HG03025 (cell line): ENCODE results near the gene SDF2L1.
"Not testable (repeated sequence)": the region's sequence is repeated elsewhere in the genome, so short reads cannot be mapped to it uniquely, and the experiment has no call there.

ENCODE experiments used
- ATAC-seq: cut with Tn5 transposase; IDR thresholded peaks from one replicate; pipeline ENCODE4 v1.9.1; 2021; ENCODE audit warnings: mild to moderate bottlenecking, moderate library complexity; ENCODE audit not compliant: unreplicated experiment, low FRiP score

SDF2L1 gene

DNA sequence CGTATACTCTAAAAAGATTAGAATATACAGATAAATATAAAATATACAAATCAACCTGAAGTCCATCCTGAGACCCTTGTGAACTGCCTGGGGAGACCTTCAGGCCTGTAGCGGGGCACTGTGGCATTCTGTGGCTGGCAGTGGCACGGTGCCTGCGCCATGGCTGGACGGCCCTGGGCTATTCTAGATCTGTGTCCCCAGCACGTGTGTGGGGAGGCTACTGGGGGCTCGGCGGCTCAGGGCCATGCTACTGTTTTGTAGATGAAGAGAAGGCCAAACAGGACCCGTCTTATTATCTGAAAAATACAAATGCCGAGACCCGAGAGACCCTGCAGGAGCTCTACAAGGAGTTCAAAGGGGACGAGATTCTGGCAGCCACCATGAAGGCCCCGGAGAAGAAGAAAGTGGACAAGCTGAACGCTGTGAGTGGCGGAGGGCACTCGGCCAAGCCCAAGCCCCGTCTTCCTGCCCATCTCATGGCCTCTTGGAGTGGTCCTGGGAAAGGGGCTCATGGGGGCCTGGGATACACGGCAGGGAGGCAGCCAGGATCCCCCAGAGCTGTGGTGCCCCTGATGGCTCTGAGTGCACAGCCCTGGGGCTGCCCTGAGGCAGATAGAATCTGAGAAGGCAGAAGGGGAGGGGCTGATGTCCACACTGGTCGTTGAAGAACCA, 42.5 kb downstream of the SDF2L1 start:
- no peak for ATAC-seq

DNA sequence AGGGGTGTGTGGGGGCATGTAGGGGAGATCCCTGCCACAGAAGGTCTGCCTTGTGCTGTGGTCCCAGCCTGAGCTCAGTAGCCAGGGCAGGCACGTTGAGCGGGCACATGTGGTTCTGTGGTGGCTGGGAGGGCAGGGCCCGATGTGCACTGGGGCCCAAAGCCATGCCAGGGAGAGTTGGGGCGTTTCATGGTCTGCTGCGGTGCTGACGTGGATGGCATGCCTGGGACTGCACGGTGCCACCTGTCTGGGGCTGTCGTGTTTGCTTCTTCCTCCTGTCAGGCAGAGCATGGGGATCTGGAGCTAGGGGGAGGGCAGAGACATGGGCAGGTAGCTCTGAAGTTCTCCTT, 43.0 kb downstream of the SDF2L1 start:
- ATAC-seq: no peak

DNA sequence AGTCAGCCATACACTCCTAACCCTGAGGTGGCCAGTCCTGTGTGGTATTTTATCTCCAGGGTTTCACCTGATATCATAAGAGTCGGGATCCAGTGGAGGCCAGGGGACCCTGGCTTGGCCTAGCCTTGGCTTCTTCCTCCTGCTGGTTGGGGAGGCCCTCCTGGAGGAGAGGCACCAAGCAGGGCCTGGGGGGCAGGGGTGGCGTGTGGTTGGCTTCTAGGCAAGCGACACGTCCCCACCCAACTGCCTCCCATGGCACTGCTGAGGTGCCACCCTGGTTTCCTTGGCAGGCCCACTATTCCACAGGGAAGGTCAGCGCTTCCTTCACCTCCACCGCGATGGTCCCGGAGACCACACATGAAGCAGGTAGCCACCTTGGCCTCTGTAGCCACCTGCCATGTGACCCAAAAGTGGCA, 44.1 kb downstream of the SDF2L1 start:
- no peak for ATAC-seq

DNA sequence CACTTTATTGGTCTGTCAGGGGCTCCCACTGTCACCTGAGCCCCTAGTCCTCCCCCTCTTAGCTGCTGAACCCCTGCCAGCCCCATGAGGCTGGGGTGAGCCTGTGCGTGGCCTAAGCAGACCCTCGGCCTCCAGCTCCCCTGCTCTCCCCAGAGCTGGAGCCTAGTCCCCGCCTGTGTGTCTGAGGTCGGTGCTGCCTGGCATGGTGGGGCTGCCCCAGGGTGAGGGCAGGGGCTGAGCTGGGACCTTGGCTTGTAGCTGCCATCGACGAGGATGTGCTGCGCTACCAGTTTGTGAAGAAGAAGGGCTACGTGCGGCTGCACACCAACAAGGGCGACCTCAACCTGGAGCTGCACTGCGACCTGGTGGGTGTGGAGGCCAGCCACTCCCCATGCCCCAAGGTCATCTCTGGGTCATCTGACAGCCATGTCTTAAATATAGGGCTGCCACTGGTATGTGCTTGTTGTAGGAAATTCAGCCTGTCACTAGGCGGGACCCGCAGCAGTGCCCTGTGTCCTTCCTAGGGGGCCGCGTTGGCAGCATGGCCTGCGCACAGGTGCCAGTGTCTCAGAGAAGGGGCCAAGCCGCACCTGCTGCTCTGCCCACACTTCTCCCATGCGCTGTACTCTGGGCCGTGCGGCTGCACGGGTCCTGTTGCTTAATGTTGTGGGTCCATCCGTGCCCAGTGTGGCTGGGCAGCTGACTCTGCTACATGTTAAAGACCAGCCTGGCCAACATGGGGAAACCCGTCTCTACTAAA, 44.7 kb downstream of the SDF2L1 start:
- ATAC-seq: no peak

DNA sequence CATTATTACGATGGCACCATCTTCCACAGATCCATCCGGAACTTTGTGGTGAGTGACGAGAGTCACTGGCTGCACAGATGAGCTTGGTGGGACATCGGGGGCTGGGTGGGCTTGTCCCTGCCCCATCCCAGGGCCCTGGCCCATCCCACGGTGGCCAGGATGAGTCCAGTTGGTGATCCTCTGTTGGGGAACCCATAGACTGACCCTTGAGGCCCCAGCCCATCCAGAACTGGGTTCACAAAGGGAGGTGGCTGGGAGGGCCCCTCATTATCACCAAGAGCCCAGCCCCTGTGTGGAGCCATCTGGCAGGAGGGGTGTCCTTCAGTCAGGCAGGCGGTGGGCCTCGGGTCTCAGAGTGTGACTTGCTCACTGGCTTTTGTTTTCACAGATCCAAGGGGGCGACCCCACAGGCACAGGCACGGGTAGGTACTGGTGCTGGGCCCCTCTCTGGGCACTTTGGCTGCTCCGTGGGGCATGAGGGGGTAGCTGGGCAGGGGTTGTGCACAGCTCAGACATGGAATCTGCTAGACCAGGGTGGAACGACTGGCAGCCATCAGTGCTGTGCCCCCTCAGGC, 45.7 kb downstream of the SDF2L1 start:
- ATAC-seq: no peak

DNA sequence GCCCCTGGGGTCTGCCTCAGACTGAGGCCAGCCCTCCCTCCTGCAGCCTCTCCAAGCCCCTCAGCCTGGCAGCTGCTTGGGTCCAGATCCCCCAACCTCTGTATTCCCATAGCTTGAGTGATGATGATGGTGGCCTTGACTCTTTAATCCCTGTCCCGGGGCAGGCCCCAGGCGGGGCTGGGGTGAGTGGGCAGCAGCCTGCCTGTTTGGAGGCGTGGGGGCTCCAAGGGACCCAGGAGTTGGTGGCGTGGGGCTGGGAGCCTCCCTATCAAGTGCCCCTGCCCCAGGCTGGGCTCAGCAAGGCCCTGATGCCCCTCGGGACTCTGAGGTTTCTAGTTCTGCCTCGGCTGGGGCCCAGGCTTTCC, 46.2 kb downstream of the SDF2L1 start:
- ATAC-seq: no peak

DNA sequence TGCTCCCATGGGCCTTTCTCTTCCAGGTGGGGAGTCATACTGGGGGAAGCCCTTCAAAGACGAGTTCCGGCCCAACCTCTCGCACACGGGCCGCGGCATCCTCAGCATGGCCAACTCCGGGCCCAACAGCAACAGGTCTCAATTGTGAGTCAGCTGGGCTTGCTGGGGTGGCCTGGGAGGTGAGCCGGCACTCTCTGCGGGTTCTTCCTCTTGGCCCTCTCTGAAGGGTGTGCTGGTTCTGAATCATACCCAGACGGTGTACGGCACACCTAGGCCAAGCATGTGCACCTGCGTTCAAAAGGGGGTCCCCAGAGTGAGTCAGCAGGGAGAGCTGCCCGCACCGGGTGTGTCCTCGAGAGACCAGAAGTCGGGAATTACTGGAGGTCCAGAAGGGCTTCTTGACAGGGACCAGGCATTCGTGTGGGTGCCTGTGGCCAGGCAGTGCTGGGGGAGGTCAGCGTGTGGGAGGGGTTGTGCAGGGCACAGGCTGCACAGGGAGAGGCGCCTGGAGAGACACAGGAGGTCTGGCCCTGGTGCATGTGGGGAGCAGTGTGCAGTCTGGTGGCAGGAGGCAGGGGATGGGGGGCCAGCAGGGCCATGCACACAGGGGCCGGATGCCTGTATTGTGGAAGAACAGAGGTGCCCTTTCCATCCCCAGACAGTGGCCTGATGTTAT, 46.7 kb downstream of the SDF2L1 start:
- no peak for ATAC-seq

DNA sequence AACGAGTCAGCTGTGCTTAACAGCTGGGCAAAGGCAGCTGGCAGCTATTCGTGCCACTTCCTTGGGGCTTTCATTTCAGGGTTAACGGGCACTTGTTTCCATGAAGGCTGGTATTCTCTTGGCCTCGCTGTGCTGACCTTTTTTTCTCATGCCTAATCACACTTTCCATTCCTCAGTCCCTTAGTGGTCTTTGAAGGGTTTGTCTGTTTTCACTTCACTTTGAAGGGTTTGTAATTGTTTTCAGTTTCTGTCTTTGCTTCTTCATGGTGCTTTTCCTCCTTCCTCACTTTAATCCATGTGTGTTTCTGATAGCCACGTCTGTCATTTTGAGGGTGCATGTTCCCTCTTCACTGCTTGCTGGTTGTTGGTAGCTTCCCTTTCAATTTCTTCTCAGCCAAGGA, 48.3 kb downstream of the SDF2L1 start:
- no peak for ATAC-seq

DNA sequence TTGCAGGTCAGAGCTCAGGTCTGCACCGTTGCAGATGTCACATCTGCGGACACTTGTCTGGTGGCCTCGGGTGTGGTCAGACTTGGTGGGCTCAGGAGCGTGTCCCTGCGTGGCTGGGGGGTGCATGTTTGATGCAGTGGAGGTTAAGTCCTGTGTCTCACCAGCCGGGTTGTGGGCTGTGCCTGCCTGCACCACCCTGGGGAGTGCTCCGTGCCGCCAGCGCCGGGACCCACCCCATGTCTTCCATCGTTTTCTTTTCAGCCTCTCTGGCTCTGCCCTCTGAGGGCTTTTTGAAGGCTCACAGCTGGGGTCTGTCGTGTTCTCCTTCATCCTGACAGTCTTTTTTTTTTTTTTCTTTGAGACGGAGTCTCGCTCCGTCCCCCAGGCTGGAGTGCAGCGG, 49.7 kb downstream of the SDF2L1 start:
- ATAC-seq: no peak

DNA sequence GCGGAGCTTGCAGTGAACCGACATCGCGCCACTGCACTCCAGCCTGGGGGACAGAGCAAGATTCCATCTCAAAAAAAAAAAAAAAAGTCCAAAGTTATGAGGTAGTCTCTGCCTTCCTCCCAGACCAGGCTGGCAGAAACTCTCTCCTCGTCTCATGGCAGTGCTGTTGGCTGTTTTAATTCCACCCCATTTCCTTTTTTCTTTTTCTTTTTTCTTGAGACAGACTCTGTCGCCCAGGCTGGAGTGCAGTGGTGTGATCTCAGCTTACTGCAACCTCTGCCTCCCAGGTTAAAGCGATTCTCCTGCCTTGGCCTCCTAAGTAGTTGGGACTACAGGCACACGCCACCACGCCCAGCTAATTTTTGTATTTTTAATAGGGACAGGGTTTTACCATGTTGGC, 50.8 kb downstream of the SDF2L1 start:
- not testable (repeated sequence) for ATAC-seq

DNA sequence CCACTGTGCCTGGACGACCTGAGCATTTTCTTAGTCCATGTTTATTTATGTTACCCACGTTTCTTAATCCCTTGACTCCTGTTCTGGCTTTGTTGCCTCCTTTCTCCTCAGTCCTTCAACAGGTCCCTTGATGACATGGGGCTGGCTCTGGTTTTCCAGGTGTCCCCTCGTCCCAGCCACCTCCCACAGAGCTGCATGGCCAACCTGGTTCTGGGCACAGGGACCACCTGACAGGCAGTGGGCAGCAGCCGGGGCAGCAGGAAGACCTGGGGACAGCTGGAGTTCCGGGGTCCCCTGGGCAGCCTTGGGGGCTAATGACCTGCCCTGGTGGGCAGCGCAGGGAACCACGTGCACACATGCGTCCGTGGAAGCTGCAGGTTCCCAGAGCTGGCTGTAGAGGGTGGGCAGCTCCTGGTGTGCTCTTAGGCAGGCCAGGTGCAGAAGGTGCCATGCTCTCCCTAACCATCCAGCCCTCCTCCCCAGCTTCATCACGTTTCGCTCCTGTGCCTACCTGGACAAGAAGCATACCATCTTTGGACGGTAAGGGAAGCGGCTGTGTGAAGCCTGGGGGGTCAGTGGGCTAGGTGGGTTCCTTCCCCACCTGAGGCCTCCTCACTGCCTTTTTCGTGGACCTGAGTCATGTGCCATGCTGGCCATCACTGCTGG, 51.4 kb downstream of the SDF2L1 start:
- no peak for ATAC-seq
